Measurements from ENCODE around the gene FAT4. TPM values are rescaled to one million over a fixed set of nuclear protein-coding genes. Genes with fewer than 3 reads are reported as not detected.

FAT4 gene
- total RNA-seq, 1 donor: 3.8 TPM

DNA sequence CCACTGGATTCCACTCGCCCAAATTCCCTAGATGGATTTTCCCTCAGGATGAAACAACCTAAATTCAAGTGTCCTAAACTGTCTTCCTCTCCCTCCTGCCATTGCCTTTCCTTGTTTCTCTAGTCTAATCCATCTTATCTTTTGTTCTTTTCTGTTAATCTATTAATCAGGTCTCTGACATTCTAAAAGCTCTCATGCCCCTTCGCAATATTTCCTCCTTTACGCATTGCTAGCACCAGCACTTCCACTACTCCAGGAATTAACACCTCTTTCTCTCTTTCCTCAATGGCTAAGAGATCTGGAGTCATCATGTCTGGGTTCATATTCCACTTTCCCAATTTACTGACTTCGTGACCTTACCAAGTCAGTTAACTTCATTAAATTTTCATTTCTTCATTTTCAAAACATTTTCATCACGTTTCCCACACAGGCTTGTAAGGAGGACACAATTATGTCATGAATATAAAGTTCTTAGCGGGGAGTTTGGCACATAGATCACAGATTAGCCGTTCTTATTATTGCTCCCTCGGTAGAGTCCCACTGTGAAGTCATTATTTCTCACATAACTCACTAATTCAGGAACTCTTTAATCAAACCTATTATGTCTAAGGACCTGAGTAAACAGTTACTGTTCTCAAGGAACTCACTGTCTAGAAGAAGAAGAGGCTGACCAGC is 45.3 kb downstream of the FAT4 start:
- no peak for DNase-seq (ENCODE audit: low read depth in 2 of 3, low spot score in 2 of 3)

GRCh38 chr4:125360727-125361126 is 46.0 kb downstream of the FAT4 start:
- no peak for DNase-seq (ENCODE audit: low read depth in 2 of 3, low spot score in 2 of 3)

Small RNAs within 50 kb of the gene (small RNA-seq; reads per million reads assigned to genes)
- gene RF00019: not detected

Measured in hematopoietic multipotent progenitor cell (in vitro differentiated cells).